ENCODE data around the gene OBSCN.

Gene OBSCN

GRCh38 chr1:228293816-228294500 lies 86.1 kb downstream of the OBSCN start:
- DNase-seq, result no peak

- no peak for DNase-seq
Measured at GRCh38 chr1:228294717-228295116, 86.9 kb downstream of the OBSCN start.

- DNase-seq, result no peak
Measured at GRCh38 chr1:228295201-228295600, 87.4 kb downstream of the OBSCN start.

- no peak for DNase-seq
Measured at GRCh38 chr1:228295981-228296380, 88.1 kb downstream of the OBSCN start.

GRCh38 chr1:228297242-228297641 lies 89.4 kb downstream of the OBSCN start:
- DNase-seq, result no peak

- no peak for DNase-seq
Measured at GRCh38 chr1:228297822-228298221, 90.0 kb downstream of the OBSCN start.

GRCh38 chr1:228298471-228298870 lies 90.6 kb downstream of the OBSCN start:
- no peak for DNase-seq

- no peak for DNase-seq
Measured at GRCh38 chr1:228299211-228299610, 91.4 kb downstream of the OBSCN start.

GRCh38 chr1:228299901-228300300 lies 92.1 kb downstream of the OBSCN start:
- DNase-seq, result no peak

GRCh38 chr1:228302086-228302485 lies 94.2 kb downstream of the OBSCN start:
- DNase-seq, result no peak

- no peak for DNase-seq
Measured at GRCh38 chr1:228303596-228303995, 95.8 kb downstream of the OBSCN start.

GRCh38 chr1:228304225-228304624 lies 96.4 kb downstream of the OBSCN start:
- DNase-seq, result no peak

- no peak for DNase-seq
Measured at GRCh38 chr1:228304766-228305395, 97.0 kb downstream of the OBSCN start.

GRCh38 chr1:228305721-228306152 lies 97.9 kb downstream of the OBSCN start:
- no peak for DNase-seq

GRCh38 chr1:228306275-228307217 lies 98.7 kb downstream of the OBSCN start:
- no peak for DNase-seq

GRCh38 chr1:228307218-228308023 lies 99.6 kb downstream of the OBSCN start:
- no peak for DNase-seq

- DNase-seq, result no peak
Measured at GRCh38 chr1:228308085-228308601, 100.3 kb downstream of the OBSCN start.

- DNase-seq, result no peak
Measured at GRCh38 chr1:228308628-228309325, 100.9 kb downstream of the OBSCN start.

GRCh38 chr1:228309326-228310067 lies 101.7 kb downstream of the OBSCN start:
- no peak for DNase-seq

GRCh38 chr1:228310162-228310792 lies 102.4 kb downstream of the OBSCN start:
- no peak for DNase-seq

GRCh38 chr1:228311091-228311490 lies 103.2 kb downstream of the OBSCN start:
- no peak for DNase-seq

Data from kidney glomerular epithelial cell (primary cell).